ENCODE measurements around the gene PTPRN2.

Gene PTPRN2

GRCh38 chr7:158487631-158488151 lies 99.9 kb downstream of the PTPRN2 start:
- Histone ChIP-seq H3K27ac (ENCODE audit: low read depth, low read length) (no peak overlapping the region), H3K4me1 (ENCODE audit: control insufficient read depth in 5 of 5, insufficient read depth in 5 of 5, low read length in 5 of 5) (no peaks in the 10 kb centered on the region), H3K27me3 (ENCODE audit: control insufficient read depth in 5 of 5, insufficient read depth in 4 of 5, low read length in 5 of 5) (peaks cover 5 to 26% (median 9%) of the 10 kb centered on the region in 5 donors), H3K9ac (ENCODE audit: low read length in 5 of 5) (no peak overlapping the region), H3K4me3 (ENCODE audit: low read depth in 1 of 5, low read length in 5 of 5) (no peak overlapping the region), H3K36me3 (ENCODE audit: control insufficient read depth in 5 of 5, insufficient read depth in 5 of 5, low read length in 5 of 5) (no peaks in the 10 kb centered on the region), H3K9me3 (ENCODE audit: control insufficient read depth in 5 of 5, low read length in 5 of 5) (peaks cover 0 to 3% (median 0%) of the 10 kb centered on the region in 5 donors)

GRCh38 chr7:158486919-158487318 lies 100.7 kb downstream of the PTPRN2 start:
- Histone ChIP-seq H3K27me3 (ENCODE audit: control insufficient read depth in 5 of 5, insufficient read depth in 4 of 5, low read length in 5 of 5) (peaks cover 5 to 21% (median 7%) of the 10 kb centered on the region in 5 donors), H3K4me3 (ENCODE audit: low read depth in 1 of 5, low read length in 5 of 5) (no peak overlapping the region), H3K9ac (ENCODE audit: low read length in 5 of 5) (no peak overlapping the region)

GRCh38 chr7:158484801-158485531 lies 102.7 kb downstream of the PTPRN2 start:
- Histone ChIP-seq H3K27me3 (ENCODE audit: control insufficient read depth in 5 of 5, insufficient read depth in 4 of 5, low read length in 5 of 5) (peaks cover 0 to 9% (median 0%) of the 10 kb centered on the region in 5 donors), H3K36me3 (ENCODE audit: control insufficient read depth in 5 of 5, insufficient read depth in 5 of 5, low read length in 5 of 5) (no peaks in the 10 kb centered on the region), H3K9me3 (ENCODE audit: control insufficient read depth in 5 of 5, low read length in 5 of 5) (peaks cover 0 to 5% (median 0%) of the 10 kb centered on the region in 5 donors), H3K9ac (ENCODE audit: low read length in 5 of 5) (no peak overlapping the region), H3K27ac (ENCODE audit: low read depth, low read length) (no peak overlapping the region), H3K4me1 (ENCODE audit: control insufficient read depth in 5 of 5, insufficient read depth in 5 of 5, low read length in 5 of 5) (no peaks in the 10 kb centered on the region), H3K4me3 (ENCODE audit: low read depth in 1 of 5, low read length in 5 of 5) (no peak overlapping the region)

More at GRCh38 chr7:158486919-158487318, 100.7 kb downstream of the PTPRN2 start:
- Histone ChIP-seq H3K27ac (ENCODE audit: low read depth, low read length) (no peak overlapping the region), H3K9me3 (ENCODE audit: control insufficient read depth in 5 of 5, low read length in 5 of 5) (peaks cover 0 to 3% (median 0%) of the 10 kb centered on the region in 5 donors), H3K4me1 (ENCODE audit: control insufficient read depth in 5 of 5, insufficient read depth in 5 of 5, low read length in 5 of 5) (no peaks in the 10 kb centered on the region), H3K36me3 (ENCODE audit: control insufficient read depth in 5 of 5, insufficient read depth in 5 of 5, low read length in 5 of 5) (no peaks in the 10 kb centered on the region)

GRCh38 chr7:158482480-158482879 lies 105.1 kb downstream of the PTPRN2 start:
- no peak overlapping the region for H3K9ac ChIP-seq (ENCODE audit: low read length in 5 of 5)
- no peak overlapping the region for H3K27ac ChIP-seq (ENCODE audit: low read depth, low read length)
- no peaks in the 10 kb centered on the region for H3K4me1 ChIP-seq (ENCODE audit: control insufficient read depth in 5 of 5, insufficient read depth in 5 of 5, low read length in 5 of 5)
- H3K36me3 ChIP-seq (ENCODE audit: control insufficient read depth in 5 of 5, insufficient read depth in 5 of 5, low read length in 5 of 5), result no peaks in the 10 kb centered on the region
- H3K27me3 ChIP-seq (ENCODE audit: control insufficient read depth in 5 of 5, insufficient read depth in 4 of 5, low read length in 5 of 5), result peaks cover 0 to 7% (median 4%) of the 10 kb centered on the region in 5 donors
- H3K4me3 ChIP-seq (ENCODE audit: low read depth in 1 of 5, low read length in 5 of 5), result no peak overlapping the region
- peaks cover 0 to 5% (median 0%) of the 10 kb centered on the region in 5 donors for H3K9me3 ChIP-seq (ENCODE audit: control insufficient read depth in 5 of 5, low read length in 5 of 5)

GRCh38 chr7:158479664-158480025 lies 108.0 kb downstream of the PTPRN2 start:
- no peak overlapping the region for H3K27ac ChIP-seq (ENCODE audit: low read depth, low read length)

GRCh38 chr7:158479021-158479663 lies 108.5 kb downstream of the PTPRN2 start:
- Histone ChIP-seq H3K4me1 (ENCODE audit: control insufficient read depth in 5 of 5, insufficient read depth in 5 of 5, low read length in 5 of 5) (no peaks in the 10 kb centered on the region), H3K4me3 (ENCODE audit: low read depth in 1 of 5, low read length in 5 of 5) (no peak overlapping the region), H3K36me3 (ENCODE audit: control insufficient read depth in 5 of 5, insufficient read depth in 5 of 5, low read length in 5 of 5) (no peaks in the 10 kb centered on the region), H3K9me3 (ENCODE audit: control insufficient read depth in 5 of 5, low read length in 5 of 5) (peaks cover 0 to 5% (median 0%) of the 10 kb centered on the region in 5 donors), H3K27me3 (ENCODE audit: control insufficient read depth in 5 of 5, insufficient read depth in 4 of 5, low read length in 5 of 5) (peaks cover 0 to 7% (median 4%) of the 10 kb centered on the region in 5 donors), H3K27ac (ENCODE audit: low read depth, low read length) (no peak overlapping the region), H3K9ac (ENCODE audit: low read length in 5 of 5) (no peak overlapping the region)

More at GRCh38 chr7:158479664-158480025, 108.0 kb downstream of the PTPRN2 start:
- Histone ChIP-seq H3K9ac (ENCODE audit: low read length in 5 of 5) (no peak overlapping the region), H3K4me3 (ENCODE audit: low read depth in 1 of 5, low read length in 5 of 5) (no peak overlapping the region), H3K4me1 (ENCODE audit: control insufficient read depth in 5 of 5, insufficient read depth in 5 of 5, low read length in 5 of 5) (no peaks in the 10 kb centered on the region), H3K9me3 (ENCODE audit: control insufficient read depth in 5 of 5, low read length in 5 of 5) (peaks cover 0 to 5% (median 0%) of the 10 kb centered on the region in 5 donors), H3K27me3 (ENCODE audit: control insufficient read depth in 5 of 5, insufficient read depth in 4 of 5, low read length in 5 of 5) (peaks cover 0 to 7% (median 4%) of the 10 kb centered on the region in 5 donors), H3K36me3 (ENCODE audit: control insufficient read depth in 5 of 5, insufficient read depth in 5 of 5, low read length in 5 of 5) (no peaks in the 10 kb centered on the region)

GRCh38 chr7:158477866-158478265 lies 109.8 kb downstream of the PTPRN2 start:
- peaks cover 0 to 9% (median 6%) of the 10 kb centered on the region in 5 donors for H3K27me3 ChIP-seq (ENCODE audit: control insufficient read depth in 5 of 5, insufficient read depth in 4 of 5, low read length in 5 of 5)
- H3K9ac ChIP-seq (ENCODE audit: low read length in 5 of 5), result no peak overlapping the region
- no peaks in the 10 kb centered on the region for H3K36me3 ChIP-seq (ENCODE audit: control insufficient read depth in 5 of 5, insufficient read depth in 5 of 5, low read length in 5 of 5)
- peaks cover 0 to 5% (median 0%) of the 10 kb centered on the region in 5 donors for H3K9me3 ChIP-seq (ENCODE audit: control insufficient read depth in 5 of 5, low read length in 5 of 5)
- no peak overlapping the region for H3K27ac ChIP-seq (ENCODE audit: low read depth, low read length)
- H3K4me1 ChIP-seq (ENCODE audit: control insufficient read depth in 5 of 5, insufficient read depth in 5 of 5, low read length in 5 of 5), result no peaks in the 10 kb centered on the region
- no peak overlapping the region for H3K4me3 ChIP-seq (ENCODE audit: low read depth in 1 of 5, low read length in 5 of 5)

GRCh38 chr7:158476331-158476932 lies 111.2 kb downstream of the PTPRN2 start:
- Histone ChIP-seq H3K9ac (ENCODE audit: low read length in 5 of 5) (no peak overlapping the region), H3K27me3 (ENCODE audit: control insufficient read depth in 5 of 5, insufficient read depth in 4 of 5, low read length in 5 of 5) (peaks cover 0 to 12% (median 6%) of the 10 kb centered on the region in 5 donors), H3K36me3 (ENCODE audit: control insufficient read depth in 5 of 5, insufficient read depth in 5 of 5, low read length in 5 of 5) (no peaks in the 10 kb centered on the region), H3K27ac (ENCODE audit: low read depth, low read length) (no peak overlapping the region), H3K9me3 (ENCODE audit: control insufficient read depth in 5 of 5, low read length in 5 of 5) (peaks cover 0 to 5% (median 0%) of the 10 kb centered on the region in 5 donors), H3K4me1 (ENCODE audit: control insufficient read depth in 5 of 5, insufficient read depth in 5 of 5, low read length in 5 of 5) (no peaks in the 10 kb centered on the region), H3K4me3 (ENCODE audit: low read depth in 1 of 5, low read length in 5 of 5) (no peak overlapping the region)

GRCh38 chr7:158475679-158476052 lies 112.0 kb downstream of the PTPRN2 start:
- Histone ChIP-seq H3K9me3 (ENCODE audit: control insufficient read depth in 5 of 5, low read length in 5 of 5) (no peaks in the 10 kb centered on the region), H3K36me3 (ENCODE audit: control insufficient read depth in 5 of 5, insufficient read depth in 5 of 5, low read length in 5 of 5) (no peaks in the 10 kb centered on the region), H3K9ac (ENCODE audit: low read length in 5 of 5) (no peak overlapping the region), H3K4me3 (ENCODE audit: low read depth in 1 of 5, low read length in 5 of 5) (no peak overlapping the region), H3K27me3 (ENCODE audit: control insufficient read depth in 5 of 5, insufficient read depth in 4 of 5, low read length in 5 of 5) (peaks cover 0 to 12% (median 6%) of the 10 kb centered on the region in 5 donors), H3K4me1 (ENCODE audit: control insufficient read depth in 5 of 5, insufficient read depth in 5 of 5, low read length in 5 of 5) (no peaks in the 10 kb centered on the region), H3K27ac (ENCODE audit: low read depth, low read length) (no peak overlapping the region)
